NCI-H345 treated with DMSO at 0.1 percent for 48 hours (cell line): Measurements from ENCODE around the gene PSD.

ENCODE experiments used
- DNase-seq: peaks from one replicate; lab custom pipeline; 2025; ENCODE audit not compliant: unreplicated experiment; lab: John Stamatoyannopoulos, UW

PSD gene

DNA sequence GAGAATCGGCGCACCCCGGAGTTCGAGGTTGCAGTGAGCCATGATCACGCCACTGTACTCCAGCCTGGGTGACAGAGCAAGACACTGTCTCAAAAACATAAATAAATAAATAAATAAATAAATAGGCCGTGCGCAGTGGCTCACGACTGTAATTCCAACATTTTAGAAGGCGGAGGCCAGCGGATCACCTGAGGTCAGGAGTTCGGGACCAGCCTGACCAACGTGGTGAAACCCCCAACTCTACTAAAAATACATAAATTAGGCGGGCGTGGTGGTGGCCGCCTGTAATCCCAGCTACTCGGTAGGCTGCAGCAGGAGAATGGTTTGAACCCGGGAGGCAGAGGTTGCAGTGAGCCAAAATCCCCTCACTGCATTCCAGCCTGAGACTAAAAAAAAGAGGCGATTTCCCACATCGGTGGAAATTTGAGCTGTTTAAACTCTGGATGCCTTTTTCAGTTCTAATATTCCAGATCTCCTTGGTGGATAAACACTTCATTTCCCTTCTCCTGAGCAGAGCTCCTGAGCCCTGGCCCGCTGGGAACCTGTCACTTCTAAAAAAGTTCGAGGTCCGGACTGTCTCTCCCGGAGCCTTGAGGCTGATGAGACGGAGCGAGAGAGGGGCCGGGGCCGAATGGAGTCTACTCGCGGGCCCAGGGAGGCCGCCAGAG lies 25.0 kb downstream of the PSD start:
- no peak for DNase-seq

DNA sequence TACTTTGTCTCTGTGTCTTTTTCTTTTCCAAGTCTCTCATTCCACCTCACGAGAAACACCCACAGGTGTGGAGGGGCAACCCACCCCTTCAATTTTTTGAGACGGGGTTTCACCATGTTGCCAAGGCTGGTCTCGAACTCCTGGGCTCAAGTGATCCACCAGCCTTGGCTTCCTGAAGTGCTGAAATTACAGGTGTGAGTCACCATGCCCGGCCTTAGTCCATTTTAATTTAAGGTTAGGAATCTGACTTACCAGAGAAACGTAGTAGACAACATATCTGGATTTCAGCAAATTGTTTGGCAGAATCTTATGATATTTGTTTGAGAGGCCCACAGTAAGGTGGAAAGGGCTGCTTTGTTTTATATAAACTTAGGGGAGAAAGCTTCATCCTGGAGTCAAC lies 26.3 kb downstream of the PSD start:
- no peak for DNase-seq

DNA sequence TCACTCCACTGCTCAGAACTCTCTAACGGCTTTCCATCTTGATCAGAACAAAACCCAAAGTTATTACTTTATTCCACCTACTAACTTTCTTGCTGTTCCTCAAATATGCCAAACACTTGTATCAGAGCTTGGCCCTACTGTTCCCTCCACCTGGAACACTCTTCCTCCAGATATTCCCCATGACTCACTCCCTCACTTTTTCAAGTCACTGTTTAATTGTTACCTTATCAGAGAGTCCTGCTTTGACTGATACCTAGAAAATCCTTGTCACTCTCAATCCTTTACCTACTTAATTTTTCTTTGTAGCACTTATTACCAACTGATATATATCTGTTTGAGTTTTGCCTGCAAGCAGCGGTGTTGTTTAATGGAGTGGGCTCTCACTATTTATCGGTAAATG lies 28.7 kb downstream of the PSD start:
- DNase-seq, result no peak

DNA sequence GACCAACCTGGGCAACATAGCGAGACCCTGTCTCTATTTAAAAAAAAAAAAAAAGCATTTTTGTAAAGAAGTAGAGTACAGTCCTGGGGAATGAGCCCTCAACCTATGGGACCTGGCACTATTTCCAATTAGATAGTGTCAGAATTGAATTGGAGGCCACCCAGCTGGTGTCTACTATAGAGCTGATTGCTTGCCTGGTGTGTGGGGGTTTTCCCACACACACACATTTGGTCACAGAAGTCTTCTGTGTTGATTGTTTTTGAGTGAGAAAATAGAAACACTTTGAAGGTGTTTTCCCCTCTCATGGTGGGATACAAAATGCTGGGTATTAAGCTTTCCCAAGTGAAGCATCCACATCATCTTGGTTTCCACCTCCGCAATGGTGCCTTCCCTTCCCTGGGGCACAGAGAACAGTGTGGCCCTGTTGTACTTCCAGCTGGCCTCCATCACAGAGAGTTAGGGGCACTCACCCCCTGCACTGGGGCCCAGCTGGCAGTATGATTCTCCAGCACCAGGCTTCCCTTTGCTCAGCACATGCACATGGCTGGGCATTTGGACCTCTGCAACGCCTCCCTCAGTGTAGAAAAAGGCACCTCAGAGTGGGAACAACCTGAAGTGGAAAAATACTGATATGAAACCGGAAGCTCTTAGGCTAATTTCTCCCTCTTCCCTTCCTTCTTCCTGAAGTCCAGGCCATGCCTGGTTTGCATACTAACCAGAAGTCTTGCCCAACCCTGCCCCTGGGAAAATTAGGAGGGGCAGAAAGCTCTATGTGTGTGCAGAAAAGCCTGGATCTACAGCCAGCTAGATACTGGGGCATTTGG lies 33.8 kb downstream of the PSD start:
- DNase-seq, result no peak

DNA sequence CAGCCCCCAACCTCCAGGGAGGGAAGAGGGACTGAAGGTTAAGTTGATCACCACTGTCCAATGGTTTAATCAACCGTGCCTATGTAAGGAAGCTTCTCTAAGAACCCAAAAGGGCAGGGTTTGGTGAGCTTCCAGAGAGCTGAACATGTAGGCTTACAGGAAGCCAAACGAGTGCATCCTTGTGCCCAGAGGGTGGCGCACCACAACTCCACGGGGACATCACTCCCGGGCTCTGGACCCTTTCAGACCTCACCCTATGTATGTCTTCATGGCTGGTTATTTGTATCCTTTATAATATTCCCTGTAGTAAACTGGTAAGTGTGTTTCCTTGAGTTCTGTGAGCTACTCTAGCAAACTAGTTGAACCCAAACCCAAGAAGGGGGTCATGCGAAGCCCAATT lies 34.5 kb downstream of the PSD start:
- DNase-seq, result no peak

DNA sequence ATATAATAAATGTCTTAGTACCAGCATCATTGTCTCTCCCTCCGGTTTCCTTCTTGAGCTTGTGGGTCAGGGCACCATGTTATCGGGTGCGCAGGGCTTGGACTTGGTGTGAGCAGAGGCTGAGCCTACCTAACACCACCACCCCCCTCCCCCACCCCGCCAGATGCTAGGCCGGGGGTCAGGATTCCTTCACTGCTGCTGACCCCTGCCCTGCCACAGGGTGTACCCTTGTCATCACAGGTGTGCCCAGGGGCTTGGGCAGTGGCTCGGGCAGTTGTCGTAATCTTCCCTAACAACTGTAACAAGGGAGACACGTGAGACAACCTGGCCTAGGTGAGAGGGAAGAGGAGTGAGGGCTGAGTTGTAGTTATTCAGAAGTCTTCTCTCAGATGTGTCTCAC lies 35.7 kb downstream of the PSD start:
- no peak for DNase-seq

DNA sequence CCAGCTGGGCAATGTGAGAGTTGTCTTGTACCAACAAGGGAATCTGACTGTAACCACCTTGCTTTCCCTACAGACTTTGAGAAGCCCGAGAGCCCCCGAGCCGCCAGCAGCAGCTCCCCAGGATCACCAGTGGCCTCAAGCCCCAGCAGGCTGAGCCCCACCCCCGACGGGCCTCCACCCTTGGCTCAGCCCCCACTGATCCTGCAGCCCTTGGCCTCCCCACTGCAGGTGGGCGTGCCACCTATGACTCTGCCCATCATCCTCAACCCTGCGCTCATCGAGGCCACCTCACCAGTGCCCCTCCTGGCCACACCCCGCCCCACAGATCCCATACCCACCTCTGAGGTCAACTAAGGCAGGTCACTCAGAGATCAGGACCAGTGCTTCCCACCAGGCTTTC lies 36.6 kb downstream of the PSD start:
- DNase-seq, result no peak

DNA sequence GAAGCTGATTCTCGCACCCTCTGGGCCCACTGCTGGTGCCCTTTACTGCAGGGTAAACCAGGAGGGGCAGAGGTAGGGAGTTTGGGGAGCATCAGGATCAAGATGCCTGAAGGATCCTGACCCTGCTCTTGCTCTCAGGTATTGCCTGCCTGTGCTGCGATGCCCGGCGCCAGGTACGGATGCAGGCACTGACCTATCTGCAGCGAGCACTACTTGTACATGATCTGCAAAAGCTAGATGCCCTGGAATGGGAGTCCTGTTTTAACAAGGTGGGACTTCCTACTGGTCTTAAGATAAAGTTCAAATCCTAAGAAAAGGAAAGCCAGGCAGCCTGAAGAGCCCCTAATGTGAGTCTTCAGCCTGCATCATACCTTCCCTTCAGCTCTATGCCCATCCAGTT lies 39.2 kb downstream of the PSD start:
- no peak for DNase-seq

DNA sequence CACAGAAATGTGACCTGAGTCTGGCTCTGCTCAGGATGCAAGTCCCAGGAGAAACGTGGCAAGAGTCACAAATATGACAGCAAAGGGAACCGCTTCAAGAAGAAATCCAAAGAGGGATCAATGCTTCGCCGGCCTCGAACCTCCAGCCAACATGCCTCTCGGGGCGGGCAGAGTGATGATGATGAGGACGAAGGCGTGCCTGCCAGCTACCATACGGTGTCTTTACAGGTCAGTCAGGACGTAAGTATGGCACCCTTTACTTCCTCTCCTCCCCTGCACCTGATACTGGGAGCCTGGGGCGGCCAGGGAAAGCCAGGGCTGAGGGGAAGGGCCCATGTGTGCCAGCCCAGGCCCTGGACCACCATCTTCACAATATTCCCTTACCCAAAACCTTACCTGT lies 41.7 kb downstream of the PSD start:
- DNase-seq, result no peak

DNA sequence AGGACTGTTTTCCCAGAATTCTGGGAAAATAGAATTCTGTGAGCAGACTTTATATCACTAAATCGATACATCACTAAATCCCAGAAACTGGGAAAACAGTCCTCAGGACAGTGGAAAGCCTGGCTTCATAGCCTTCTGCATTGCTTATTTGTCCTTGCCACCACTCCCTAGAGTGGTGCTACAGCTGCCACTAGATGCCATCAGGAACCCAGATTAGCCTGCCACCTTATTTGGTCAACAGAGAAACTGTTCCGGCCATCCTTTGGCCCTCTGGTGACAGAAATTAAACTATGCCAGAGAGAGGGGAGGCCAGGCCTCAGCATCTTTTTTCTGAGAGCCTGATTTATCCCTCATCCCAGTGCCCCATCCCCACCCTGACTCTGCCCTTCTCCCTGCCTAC lies 42.7 kb downstream of the PSD start:
- DNase-seq, result no peak

DNA sequence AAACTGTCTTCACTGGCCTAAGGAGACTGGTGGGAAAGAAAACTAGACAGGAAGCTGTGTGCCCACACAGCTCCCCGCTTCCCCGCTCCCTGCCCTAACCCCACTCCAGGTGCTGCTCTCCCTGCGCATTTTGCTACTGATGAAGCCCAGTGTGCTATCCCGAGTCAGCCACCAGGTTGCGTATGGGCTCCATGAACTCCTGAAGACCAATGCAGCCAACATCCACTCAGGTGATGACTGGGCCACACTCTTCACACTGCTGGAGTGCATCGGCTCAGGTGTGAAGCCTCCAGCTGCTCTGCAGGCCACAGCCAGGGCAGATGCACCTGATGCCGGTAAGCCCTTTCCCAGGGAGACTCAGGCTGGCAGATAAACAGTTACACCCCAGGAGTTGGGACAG lies 43.3 kb downstream of the PSD start:
- no peak for DNase-seq

DNA sequence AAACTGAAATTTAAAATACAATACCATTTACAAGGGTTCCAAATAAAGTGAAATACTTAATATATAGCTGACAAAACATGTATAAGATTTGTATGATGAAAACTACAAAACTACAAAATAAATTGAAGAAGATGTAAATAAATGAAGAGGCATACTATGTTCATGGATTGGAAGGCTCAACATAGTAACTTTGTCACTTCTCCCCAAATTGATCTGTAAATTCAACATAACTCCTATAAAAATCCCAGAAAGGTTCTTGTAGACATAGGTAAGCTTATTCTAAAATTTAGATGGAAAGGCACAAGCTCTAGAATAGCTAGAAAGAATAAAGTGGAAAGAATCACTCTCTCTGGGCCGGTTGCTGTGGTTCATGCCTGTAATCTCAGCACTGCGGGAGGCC lies 47.3 kb downstream of the PSD start:
- no peak for DNase-seq

DNA sequence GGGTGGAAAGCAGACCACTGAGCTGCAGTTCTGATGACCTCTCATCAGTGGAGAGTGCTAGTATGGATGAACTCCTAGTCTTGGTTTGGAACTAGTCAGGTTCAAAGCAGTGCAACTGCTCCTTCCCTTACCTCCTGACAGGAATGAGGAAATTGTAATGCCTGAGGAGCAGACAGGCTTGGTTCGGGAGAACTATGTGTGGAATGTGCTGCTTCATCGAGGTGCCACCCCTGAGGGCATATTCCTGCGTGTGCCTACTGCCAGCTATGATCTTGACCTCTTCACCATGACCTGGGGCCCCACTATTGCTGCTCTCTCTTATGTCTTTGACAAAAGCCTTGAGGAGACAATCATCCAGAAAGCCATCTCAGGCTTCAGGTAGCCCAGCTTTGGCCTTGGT lies 50.5 kb downstream of the PSD start:
- no peak for DNase-seq

DNA sequence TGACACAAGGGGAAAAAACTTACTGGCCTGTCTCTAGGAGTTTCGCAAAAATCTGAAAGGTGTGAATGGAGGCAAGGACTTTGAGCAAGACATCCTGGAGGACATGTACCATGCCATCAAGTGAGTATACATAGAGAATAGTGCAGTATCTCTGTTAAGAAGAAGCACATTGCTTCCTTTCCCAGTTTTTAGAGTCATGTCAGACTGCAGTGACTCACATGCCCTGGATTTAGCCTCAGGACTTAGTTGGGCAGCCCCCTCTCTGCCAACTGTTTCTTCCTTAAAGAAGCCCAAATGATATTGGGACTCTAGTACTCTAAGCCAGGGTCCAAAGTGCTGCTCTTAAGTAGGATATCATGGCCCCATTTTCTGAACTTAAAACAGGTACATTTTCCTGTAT lies 51.1 kb downstream of the PSD start:
- no peak for DNase-seq

DNA sequence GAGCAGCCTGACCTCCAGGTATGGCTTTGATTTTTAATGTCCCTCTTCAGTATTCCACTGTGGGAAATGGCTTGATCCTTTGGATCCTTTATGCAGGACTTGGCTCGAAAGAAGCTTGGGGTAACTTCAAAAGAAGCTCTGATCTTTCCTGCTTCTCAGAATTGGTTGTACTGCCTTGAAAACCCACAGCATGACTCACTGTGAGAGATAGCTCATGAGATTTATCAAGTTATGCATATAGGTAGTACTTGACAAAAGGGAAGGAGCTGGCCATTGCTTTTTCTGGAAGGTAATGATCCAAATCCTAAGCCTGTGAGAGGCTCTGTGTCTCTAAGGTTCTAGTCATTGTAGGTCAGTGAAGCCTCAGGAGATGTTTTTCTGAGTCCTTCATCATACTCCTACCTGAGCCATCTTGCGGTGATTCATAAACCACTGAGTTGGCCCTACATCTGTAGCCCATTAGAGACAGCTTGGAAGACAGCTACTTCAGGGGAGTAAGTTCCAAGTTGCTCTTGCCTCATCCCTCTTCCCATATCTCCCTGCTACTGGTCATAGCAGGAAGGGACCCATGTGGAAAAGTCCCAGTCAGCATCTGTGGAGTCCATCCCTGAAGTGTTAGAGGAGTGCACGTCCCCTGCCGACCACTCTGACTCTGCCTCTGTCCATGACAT lies 59.7 kb downstream of the PSD start:
- no peak for DNase-seq

DNA sequence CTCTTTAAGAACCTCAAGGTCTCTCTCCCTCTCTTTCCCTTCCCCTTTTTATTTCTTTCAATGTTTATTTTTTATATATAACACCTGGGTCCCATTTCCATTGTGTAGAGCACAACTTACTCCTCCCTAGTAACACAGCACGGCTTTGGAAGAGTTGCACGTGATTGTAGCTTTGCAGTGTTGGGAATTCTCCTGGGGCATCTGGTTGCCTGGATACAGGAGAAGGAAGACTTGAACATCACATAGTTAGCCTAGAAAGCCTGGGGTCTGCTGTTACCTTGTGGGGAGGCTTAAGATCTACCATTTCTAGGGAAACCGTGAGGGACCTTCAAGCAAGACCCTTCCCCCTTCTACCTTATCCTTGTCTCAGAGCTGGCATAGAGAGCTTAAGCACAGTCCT lies 64.1 kb downstream of the PSD start:
- DNase-seq, result no peak
